HG03575 (cell line): ENCODE data around the gene STK24.
"Not testable (repeated sequence)": the region's sequence is repeated elsewhere in the genome, so short reads cannot be mapped to it uniquely, and the experiment has no call there.

ENCODE experiments used
- ATAC-seq: cut with Tn5 transposase; IDR thresholded peaks from one replicate; pipeline ENCODE4 v1.9.1; 2021; ENCODE audit not compliant: unreplicated experiment, insufficient number of reproducible peaks, low FRiP score; ENCODE audit errors: extremely low read depth

Gene STK24

DNA sequence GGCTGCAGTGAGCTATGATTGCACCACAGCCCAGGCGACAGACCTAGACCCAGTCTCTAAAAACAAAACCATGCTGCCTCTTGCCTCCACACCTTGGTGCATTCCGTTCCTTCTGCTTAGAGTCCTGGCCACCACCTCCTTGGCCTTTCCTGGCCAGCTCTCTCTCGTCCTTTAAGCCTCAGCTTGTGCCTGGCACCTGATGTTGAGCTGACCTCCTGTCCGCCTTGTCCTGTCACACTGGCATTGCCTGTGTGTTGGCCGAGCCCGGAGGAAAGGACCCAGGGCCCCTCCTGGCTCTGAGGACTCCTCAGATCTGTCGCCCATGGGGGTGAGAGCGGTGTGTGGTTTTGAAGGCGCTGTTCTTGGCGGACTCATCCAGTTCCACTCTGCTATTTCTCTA is 143.3 kb downstream of the STK24 start:
- ATAC-seq, result no peak

DNA sequence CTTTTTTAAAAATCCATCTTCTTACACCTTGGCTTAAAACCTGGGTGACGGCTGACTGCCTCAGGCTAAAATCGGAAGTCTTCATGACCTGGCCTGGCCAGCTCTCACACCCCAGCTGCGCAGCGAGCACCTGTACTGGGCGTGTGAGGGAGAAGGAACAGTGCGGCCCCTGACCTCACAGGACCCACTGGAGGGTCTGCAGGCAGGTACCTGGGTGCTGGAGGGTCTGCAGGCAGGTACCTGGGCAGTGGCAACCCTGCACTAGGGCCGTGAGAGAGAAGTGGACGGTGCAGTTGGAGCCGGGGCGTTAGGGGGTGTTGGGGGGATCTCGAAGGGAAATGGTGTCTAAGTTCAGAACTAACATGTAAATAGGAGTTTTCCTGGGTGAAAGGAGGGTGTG is 144.3 kb downstream of the STK24 start:
- no peak for ATAC-seq

DNA sequence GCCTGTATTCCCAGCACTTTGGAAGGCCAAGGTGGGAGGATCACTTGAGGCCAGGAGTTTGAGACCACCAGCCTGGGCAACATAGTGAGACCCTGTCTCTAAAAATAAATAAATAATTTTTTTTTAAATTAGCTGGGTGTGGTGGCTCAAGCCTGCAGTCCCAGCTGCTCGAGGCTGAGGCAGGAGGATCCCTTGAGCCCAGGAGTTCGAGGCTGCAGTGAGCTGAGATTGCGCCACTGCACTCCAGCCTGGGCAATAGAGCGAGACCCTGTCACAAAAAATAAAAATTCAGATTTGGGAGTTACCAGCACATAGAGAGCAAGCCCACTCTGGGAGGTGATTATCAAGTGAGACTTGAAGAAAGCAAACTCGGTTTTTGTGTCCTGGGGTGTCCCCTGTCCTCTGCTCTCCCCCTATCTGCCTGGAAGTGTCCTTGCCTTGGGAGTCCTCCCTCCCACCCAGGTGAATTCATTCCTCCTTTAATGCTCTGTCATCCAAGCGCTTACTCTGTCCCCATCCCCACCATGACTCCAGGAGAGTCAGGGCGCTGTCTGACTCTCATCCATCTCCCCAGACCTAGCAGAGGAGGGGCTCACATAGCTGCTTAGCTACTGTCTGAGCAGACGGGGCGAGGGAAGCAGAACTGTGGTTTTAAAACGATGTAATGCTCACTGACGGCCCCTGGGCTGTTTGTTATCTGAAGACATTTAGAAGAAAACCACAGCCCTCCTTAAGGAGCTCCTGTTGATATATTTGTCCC is 146.8 kb downstream of the STK24 start:
- no peak for ATAC-seq

DNA sequence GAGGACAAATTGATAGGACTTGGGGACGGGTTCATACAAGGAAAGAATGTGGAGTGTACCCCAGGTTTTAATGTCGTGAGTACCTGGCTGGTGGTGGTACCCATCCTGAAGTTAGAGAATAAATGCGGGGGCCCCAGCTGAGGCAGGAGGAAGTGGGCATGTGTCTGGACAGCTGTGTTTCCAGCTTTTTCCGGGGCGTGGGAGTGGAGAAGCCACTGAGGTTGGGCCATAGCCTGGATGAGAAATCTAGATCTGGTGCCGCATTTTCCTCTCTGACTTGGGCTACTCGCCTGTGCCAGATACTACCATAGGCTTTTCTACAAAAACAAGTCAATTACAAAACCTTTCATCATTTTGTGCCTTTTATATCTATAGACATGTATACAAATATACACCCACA is 147.4 kb downstream of the STK24 start:
- no peak for ATAC-seq

DNA sequence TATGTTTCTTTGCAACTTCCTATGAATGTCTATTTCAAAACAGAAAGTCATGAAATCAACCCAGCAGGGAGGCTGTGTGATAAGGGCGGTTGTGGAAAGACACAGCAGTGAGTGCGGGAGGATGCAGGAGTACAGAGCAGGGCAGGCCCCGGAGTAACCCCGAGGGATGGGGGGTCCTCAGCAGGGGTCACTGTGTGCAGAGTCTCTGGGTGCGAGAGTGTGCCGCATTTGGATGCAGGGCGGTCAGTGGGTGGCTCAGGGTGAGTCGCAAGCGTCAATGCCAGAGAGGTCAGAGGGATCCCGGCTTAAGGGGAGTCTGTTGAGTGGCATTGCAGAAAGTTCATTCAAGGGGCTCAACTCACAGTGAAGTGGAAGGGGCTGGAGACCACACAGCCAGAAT is 147.8 kb downstream of the STK24 start:
- ATAC-seq, result no peak

DNA sequence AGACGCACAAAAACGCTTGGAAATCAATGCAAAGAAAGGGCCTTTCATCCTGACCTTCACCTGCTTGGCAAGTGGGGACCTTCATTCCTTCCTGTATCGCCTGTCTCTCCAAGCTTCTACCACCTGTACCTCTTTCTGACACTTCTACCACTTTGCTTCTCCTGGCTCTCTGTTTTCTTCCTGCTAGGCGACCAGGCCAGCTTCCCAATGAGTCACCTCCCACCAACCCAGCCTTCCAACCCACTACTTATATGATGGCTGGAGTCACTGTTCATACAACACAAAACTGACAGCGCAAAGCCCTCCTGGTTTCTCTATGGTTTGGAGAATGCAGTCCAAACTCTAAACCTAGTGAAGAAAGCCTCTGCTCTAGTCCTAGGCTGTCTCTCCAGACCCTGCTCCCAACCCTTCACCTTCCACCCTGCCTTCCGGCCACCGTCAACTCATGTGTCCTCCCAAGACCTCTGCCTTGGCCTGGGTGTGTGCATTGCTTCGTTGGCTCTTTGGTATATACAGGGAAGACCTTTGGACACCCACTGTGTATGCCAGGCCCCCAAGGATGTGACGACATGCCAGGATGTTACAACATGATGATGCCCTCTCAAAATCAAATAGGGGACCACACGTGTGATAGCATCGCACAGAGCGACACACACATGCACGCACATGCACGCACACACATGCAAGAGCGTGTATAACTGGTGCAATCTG is 148.5 kb downstream of the STK24 start:
- no peak for ATAC-seq

DNA sequence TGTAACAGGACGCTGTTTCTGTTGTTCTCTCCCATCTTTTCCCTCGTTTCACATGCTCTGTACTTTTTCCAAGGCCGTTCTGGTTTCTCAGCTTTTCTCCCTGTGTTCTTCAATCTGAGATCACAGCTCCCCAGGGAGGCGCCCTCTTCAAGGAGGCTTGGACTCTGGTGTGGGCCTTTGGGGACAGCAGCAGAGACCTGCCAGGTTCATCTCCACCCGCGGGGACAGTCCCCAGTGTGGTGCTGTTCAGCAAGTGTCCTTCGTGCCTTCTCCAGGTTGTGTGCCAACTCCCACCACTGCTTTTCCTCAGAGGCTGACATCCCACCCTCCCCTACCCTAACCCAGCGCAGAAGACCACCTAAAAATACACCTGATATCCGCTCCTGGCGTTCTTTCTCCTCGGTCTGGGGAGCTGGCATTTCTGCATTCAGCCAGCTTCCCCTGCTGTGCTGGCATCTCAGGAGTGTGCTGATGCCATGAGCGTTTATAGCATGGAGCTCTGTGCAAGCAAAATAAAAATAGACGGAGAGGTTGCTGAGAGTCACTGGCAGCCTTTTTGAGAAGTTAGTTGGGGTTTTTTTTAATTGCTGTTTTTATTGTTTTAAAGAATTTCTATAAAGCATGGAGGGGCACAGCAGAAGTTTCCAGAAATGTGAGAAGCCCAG is 149.4 kb downstream of the STK24 start:
- ATAC-seq, result no peak

DNA sequence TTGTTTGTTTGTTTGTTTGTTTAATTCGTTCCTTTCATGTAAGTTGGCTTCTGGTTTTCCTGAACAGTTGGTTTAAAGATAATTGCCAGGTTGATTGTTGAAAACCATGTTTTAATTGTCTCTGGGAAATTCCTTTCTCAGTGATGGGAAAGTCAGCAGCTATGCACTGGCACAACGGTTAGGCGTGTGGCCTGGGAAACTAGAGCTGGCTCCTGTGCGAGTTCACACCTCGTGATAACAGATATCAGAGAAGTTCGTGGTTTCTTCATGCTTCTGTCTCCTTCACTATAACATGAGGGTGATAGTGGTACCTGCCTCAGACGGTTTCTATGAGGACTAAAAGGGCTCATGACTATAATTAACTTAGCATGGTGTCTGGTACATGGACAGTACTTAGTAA is 153.5 kb downstream of the STK24 start:
- no peak for ATAC-seq

DNA sequence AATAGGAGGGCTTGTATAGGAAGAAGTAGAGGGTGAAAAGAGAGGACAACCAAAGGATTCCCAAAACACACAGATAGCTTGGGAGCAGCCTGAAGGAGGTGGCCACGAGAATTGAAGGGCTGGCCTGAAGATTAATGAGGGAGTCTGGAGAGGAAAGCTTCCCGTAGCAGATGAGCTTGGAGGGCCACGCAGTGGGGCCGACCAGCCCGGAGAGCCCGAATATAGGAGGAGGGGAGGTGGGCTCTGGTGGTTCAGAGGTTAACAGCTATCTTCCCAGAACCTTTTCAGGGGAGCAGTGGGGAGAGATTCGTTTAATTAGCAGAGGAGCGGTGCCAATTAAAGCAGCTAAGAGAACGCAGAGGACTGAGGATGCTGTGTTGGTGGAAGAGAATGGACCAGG is 154.9 kb downstream of the STK24 start:
- no peak for ATAC-seq

DNA sequence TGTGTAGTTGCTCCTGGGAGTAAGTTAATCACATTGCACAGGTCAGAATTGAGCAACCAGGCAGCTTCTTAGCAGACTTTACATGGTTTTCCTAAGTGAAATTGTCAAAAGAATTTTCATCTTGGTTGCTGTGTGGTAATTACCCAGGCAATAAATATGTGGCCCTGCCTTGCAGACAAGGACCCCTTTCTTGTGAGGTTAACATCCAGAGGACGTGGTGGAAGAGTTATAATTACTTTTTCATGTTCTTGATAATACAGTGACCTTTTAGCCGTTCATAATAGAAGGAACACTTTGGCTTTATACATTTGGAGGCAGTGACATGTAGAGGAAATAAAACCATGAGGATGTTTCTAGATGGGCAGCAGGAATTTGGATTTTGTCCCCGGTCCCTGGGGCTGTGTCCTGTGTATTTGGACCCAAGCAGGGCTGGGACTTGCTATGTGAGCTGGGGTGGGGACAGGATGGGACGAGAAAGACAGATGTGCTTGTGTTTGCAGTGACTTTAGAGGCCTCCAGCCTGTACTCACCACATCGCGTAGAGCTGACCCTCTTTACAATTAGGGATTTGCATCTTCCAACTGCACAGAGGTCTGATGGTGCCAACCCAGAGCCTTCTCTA is 156.2 kb downstream of the STK24 start:
- ATAC-seq, result no peak

DNA sequence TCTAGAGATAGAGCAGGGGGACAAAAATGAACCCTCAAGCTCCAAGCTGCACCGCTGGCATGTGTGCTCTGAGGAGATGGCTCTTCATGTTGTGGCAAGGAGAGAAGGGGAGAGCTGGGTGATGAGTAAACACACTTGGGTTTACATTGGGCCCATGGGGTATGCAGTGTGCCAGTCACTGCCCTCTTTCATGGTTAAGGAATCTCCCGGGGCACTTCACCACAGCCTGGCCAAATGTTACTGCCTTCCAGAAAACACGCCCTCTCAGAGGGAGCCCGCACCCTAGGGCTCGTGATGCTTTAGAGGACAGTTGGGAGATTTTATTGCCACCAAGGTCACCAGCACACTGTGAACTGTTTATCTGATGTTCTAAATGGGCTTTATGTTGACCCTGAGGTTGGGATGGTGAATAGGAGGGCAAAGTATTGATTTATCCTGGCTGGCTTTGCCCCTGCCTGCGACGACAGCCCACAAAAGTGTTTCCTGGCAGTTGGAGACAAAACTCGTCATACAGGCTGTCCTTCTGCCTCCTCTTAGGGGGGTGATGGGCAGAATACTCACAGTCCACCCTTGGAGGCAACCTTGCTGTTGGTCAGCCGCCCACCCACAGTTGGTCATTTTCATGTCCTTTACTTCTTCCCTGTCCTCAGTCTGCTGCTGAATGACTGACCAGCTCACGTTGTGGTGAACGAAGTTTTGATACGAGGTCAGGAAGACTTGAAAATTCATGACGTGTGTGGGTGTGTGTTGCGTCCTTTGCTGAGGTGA is 156.9 kb downstream of the STK24 start:
- no peak for ATAC-seq

DNA sequence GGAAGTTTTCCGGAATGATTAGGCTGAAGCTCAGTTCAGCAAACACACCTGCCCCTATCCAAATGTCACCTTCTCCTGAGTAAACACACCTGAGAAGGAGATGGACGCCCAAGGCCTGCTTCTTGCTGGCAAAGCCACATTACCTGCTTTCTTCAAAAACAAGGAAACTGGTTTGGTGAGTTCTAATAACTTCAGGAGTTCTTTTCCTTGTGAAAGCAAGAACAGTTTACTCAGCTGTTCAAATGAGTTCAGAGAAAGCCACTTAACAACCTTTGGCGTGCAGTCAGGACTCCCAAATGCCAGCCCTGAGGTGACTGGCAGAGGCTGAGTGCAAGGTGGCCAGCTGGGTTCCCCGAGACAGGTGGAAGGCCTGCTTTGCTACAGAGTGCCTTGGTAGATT is 160.5 kb downstream of the STK24 start:
- ATAC-seq, result no peak

DNA sequence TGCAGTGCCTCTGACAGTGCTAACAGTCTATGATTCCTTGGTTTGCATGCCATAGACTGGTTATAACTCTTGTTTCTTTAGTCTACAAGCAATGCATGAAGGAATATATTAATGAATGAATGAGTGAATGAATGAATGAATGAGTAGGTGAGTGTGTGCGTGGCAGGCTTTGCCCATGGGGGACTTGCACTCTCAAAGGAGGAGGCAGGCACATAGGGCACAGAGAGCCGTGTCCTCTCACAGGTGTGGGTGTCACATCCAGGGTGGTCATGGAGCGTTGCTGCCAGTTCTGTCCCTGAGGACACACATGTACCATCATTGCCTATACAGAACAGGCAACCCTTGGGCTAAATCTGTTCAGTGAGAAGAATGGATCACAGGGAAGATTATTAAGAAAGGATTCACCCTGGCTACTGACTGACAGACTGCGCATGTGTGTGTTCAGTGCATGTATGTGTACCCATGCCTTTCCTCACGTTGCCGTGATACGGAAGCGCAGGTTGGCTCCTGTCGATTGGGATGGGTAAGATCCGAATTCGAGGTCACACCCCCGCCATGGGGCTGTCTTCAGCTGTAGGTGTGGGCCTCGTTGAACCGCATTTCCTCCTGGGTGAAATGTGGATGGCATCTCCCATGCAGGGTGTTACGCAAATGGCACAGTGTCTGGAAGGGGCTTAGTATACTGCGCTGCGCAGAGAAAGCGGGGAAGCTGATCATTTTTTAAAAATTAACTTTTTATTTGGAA is 161.4 kb downstream of the STK24 start:
- ATAC-seq, result no peak

DNA sequence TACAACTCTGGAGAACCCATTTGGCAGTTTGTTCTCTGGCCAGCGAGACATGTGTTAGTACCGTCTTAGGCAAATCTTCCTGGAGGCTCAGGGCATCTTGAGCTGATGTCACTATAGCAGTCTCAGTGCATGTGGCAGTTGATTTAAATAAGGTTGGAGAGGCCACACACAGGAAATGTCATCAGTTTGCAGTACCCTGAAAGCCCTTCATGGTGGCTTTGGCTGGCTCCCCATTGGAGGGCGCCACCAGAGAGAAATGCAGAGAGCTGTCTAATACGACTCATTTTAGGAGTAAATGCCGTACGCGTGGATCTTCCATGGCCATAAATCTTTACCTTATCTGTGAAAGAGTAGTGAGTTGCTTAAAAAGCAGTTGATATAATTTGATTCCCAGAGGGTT is 163.1 kb downstream of the STK24 start:
- no peak for ATAC-seq

DNA sequence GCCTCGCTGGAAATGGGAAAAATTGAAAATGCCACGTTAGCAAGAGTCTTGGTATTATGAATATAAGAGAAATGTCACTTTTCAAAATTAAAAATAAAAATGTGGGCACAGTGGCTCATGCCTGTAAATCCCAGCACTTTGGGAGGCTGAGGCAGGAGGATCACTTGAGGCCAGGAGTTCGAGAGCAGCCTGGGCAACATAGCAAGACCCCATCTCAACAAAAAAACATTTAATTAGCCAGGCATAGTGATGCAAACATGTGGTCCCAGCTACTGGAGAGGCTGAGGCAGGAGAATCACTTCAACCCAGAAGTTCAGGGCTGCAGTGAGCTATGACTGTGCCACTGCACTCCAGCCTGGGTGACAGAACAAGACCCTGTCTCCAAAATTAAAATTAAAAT is 163.6 kb downstream of the STK24 start:
- not testable (repeated sequence) for ATAC-seq

DNA sequence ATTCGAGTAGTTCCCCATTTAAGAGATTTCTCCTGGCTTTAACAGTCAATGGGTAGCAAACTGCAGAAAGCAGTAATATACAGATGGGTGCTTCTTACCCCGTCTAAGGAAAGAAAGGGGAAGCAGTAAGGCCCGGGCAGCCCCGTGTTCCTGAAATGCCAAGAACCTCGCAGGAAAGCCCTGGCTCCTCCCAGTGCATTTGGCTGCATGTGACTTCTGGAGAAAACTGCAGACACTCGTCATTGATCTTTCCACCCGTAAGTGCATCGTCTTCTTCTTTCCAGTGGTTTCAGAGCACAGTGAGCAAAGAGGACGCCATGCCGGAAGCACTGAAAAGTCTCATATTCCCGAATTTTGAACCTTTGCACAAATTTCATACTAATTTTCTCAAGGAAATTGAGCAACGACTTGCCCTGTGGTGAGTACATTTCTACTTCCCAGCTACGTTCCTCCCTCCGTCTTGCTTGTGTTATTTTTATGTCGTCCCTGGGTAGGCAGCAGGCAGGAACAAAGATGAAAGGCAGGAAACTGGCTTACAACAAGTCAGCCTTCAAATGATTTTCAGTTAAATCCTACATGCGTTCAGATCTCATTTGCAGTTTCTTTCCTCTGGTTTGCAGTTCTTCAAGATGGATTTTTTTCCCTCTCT is 165.2 kb downstream of the STK24 start:
- ATAC-seq, result no peak

DNA sequence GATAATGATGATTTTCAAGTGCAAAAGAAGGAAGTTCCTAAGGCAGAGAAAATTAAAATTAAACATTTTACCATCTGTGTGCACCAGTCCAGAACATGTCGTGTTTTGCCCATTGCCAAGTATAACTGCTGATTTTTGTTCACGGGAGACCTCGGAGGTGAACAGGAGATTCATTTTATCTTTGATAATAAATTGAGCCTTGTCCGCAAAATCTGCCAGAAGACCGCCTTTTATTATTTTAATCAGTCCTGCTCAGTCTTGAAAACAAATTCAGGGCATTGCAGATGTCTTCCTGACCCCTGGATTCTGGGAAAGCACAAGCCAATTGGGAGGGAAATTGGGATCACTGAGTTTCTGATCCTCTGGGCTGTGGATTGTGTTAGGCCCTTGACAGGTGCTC is 165.9 kb downstream of the STK24 start:
- no peak for ATAC-seq

DNA sequence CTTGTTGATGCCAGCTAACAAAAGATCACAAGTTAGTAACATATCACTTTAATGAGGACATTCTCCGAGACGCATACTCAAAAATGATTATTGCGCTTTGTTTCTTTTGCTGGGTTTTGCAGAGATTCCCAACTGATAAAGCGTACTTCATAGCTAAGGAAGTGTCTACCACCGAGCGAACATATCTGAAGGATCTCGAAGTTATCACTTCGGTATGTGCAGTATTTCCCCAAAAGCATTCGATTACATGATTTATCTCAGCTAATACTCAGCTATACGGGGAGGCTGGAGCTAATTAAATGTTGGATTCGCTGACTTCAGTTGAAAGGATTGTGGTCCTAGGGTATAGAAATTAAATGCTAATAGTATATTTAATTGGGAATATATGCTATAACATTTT is 166.3 kb downstream of the STK24 start:
- ATAC-seq, result no peak
